GM19193 (cell line): Measurements from ENCODE around the gene ERN1.

ENCODE experiments used
- POLR2A ChIP-seq: IDR thresholded peaks from 4 replicates; pipeline ENCODE4 v1.6.1; 2011; ENCODE audit not compliant: insufficient read depth, insufficient read length; ENCODE audit errors: extremely low read depth

The ERN1 gene

GRCh38 chr17:64129765-64130558 lies at the start of gene ERN1:
TSS of gene ERN1 (minus strand) at chr17:64130144. CDS start at chr17:64130029, 115 bp downstream.
- peak; percentile 98 for TF ChIP-seq POLR2A

- no peak for TF ChIP-seq POLR2A
Measured at GRCh38 chr17:64178011-64178825, 48.3 kb upstream of the ERN1 start.

- no peak for TF ChIP-seq POLR2A
Measured at GRCh38 chr17:64177311-64178010, 47.5 kb upstream of the ERN1 start.

GRCh38 chr17:64176556-64176955 lies 46.6 kb upstream of the ERN1 start:
- TF ChIP-seq POLR2A = no peak

GRCh38 chr17:64174686-64175456 lies 44.9 kb upstream of the ERN1 start:
- TF ChIP-seq POLR2A = no peak

- TF ChIP-seq POLR2A = no peak
Measured at GRCh38 chr17:64173646-64174045, 43.7 kb upstream of the ERN1 start.

GRCh38 chr17:64172510-64172909 lies 42.6 kb upstream of the ERN1 start:
- no peak for TF ChIP-seq POLR2A

GRCh38 chr17:64171041-64171440 lies 41.1 kb upstream of the ERN1 start:
- no peak for TF ChIP-seq POLR2A

GRCh38 chr17:64170286-64170685 lies 40.3 kb upstream of the ERN1 start:
- TF ChIP-seq POLR2A = no peak

GRCh38 chr17:64166876-64167275 lies 36.9 kb upstream of the ERN1 start:
- no peak for TF ChIP-seq POLR2A

- no peak for TF ChIP-seq POLR2A
Measured at GRCh38 chr17:64165347-64165746, 35.4 kb upstream of the ERN1 start.

- no peak for TF ChIP-seq POLR2A
Measured at GRCh38 chr17:64164596-64165285, 34.8 kb upstream of the ERN1 start.

GRCh38 chr17:64163468-64163867 lies 33.5 kb upstream of the ERN1 start:
- no peak for TF ChIP-seq POLR2A

GRCh38 chr17:64162554-64162953 lies 32.6 kb upstream of the ERN1 start:
- no peak for TF ChIP-seq POLR2A
